Effector CD4-positive, alpha-beta T cell (primary cell): ENCODE results near the gene PTDSS2.

ENCODE experiments used
- DNase-seq: peaks from one replicate; pipeline ENCODE4 v3.0.0-alpha.2; 2020

PTDSS2 gene

DNA sequence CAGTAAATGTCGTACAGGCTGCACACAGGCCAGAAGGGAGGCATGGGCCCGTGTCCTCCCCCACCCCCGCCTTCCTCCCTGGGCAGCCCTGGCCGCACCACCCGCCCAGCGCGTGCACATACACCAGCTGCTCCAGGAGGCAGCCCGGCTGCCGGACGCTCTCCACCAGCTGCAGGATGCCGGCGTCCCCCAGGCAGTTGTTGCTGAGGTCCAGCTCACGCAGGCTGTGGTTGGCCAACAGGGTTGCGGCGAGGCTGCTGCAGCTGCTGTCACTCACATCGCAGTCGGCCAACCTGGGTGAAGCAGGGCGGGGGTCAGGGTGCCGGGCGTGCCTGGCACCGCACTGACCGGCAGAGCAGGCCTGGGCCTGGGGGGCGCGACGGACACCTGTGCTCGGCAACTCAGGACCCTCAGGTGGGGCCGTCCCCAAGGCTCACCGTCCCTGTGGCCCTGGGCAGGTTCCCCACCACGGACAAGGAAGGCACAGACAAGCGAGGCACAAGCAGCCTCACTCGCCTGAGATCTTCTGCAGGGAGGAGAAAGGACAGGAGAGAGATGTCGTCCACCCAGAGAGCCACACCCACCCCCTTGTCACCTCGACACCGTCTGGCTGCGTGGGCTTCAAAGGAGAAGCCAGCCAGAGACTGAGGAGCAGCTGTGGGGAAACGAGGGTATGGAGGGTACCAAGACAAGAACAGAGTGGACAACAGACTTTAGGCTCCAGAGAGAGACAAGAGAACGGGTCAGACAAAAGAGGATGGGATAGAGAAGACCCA is 44.9 kb downstream of the PTDSS2 start:
- DNase-seq, result no peak

DNA sequence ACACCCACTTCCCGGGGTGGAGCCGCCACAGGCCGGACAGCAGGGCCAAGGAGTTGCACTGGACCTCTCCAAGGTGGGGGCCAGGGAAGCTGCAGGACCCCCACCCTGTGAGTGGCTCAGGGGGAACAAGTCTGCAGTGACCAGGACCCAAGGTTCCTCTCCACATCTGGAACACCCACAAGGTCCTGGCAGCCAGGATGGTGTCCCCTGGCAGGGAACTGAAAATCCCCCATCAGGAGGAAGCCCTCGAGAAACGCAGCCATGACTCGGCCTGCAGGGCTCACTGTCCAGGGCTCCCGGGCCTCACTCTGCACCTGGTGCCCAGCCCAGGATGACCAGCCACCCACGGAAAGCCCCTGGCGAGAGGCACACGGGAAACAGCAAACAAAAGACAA is 45.5 kb downstream of the PTDSS2 start:
- no peak for DNase-seq

DNA sequence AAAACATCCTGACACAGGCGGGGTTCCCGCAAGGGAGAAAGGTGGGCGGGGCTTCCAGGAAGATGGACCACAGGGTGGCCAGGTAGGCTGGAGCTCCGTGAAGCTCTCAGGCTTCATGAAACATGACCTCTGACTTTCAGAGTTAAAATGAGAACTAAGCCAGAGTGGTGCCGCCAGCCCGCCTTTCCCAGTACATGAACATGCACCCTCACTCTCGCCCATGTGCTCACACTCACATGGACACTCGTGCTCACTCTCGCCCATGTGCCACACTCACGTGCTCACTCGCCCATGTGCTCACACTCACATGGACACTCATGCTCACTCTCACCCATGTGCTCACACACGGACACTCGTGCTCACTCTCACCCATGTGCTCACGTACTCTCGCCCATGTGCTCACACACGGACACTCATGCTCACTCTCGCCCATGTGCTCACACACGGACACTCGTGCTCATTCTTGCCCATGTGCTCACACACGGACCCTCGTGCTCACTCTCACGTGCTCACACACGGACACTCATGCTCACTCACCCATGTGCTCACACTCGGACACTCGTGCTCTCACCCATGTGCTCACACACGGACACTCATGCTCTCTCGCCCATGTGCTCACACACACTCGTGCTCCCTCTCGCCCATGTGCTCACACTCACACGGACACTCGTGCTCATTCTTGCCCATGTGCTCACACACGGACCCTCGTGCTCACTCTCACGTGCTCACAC is 46.9 kb downstream of the PTDSS2 start:
- DNase-seq, result no peak

DNA sequence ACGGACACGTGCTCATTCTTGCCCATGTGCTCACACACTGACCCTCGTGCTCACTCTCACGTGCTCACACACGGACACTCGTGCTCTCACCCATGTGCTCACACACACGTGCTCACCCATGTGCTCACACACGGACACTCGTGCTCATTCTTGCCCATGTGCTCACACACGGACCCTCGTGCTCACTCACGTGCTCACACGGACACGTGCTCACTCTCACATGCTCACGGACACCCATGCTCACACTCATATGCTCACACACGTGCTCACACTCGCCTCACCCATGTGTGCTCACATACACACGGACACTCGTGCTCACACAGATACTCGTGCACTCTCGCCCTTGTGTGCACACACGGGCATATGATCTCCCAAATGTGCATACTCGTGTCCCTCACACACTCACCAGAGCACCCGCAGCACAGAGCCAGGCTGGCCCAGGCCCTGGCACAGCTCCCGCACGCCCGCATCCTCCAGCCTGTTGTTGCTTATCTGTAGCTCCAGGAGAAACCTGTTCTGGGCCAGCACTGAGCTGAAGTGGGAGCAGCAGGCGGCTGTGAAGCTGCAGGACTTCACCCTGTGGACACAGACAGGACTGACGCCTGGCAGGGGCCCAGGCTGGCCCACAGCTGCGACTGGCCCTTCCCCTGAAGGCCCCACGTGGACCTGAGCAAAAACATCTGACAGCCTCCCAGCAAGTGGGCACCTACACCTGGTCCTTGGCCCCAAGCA is 47.7 kb downstream of the PTDSS2 start:
- no peak for DNase-seq

DNA sequence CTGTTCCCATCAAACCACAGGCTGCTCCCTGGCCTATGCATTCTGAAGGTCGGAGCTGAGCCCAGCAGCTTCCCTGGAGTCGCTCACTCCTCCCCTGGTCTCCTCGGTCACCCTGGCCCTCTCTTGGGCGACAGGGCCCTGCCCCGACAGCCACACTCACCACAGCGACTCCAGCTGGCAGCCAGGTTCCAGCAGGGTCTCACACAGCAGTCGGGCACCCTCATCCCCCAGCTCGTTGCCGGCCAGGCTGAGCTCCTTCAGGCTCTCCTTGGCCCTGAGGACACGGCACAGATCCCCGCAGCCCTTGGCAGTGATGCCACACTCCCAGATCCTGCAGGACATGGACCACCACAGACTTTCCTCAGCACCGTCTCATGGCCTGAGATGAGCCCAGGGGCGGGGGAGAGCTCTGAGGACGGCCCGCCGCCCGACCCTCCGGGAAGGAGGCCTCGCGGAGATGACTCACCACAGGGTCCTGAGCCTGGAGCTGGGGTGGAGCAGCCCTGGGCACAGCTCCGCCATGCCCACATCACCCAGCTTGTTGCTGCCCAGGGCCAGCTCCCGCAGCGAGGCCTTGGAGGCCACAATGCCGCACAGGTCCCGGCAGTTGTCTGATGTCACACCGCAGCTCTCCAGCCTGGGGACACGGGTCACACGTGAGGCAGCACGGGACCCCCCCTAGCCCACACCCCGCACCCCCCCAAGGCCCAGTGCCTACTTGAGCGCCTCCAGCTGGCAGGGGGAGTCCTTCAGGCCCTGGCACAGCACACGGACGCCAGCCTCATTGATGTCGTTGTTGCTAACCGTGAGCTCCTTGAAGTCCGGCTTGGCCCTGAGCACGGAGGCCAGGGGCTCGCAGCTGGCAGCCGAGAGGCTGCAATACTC is 48.5 kb downstream of the PTDSS2 start:
- no peak for DNase-seq

DNA sequence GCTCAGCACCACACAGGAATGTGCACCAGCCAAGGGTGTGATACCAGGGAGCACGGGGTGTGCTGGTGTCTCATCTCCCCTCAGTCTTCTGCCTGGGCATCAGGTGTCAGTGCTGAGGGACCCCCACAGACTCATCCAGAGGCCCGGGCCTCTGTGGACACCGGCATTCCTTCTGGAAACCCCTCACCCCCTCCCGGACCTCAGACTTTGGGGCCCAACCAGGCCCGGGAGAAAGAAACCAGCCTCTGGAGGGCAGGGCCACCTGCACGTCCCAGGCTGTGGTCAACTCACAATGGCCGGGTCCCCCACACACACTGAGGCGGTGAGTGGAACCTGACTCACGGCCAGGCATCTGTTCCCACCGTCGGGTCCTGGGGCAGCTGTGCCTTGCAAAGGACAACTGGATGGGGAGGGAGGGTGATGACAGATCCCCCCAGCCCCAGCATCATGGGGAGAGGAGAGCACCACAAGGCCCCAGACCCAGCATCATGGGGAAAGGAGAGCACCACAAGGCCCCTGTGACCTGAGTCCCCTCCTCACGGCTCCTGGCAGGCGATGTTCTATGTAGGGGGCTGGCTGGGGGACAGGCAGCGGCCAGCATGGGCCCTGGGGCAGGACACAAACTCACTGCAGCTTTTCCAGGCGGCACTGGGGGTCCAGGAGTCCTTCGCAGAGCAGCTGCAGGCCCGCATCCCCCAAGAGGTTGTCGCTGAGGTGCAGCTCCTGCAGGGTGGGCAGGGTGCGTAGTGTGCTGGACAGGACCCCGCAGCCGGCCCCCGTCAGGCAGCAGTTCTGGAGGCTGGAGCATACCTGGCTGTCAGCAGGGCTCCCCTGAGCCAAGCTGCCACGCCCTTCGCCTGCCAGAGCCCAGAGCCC is 49.4 kb downstream of the PTDSS2 start:
- DNase-seq, result no peak

DNA sequence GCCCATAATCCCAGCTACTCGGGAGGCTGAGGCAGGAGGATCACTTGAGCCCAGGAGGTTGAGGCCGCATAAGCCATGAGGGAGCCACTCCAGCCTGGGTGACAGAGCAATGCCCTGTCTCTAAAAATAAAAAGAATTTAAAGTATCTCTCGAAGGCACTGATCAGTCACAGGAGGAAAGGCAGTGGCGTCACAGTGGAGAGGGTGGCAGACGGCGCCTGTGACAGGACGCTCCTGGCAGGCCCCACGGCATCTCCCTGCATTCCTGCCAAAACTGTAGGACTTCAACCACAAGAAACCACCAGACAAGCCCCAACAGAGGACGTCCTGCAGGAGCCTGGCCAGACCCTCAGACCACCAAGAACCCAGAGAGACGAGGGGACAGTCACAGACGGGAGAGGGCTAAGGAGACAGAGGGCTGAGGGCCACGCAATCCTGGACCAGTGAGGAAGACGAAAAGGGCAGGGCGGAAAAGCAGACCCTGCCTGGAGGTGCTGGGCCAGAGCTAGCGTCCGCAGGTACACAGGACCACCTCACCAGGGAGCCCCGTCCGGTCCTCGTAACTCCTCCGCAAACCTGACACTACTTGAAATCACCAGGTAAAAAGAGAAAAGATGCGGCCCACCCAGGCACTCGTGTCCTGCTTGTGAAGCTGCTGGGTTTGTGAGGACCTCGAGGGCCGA is 51.1 kb downstream of the PTDSS2 start:
- DNase-seq, result no peak

DNA sequence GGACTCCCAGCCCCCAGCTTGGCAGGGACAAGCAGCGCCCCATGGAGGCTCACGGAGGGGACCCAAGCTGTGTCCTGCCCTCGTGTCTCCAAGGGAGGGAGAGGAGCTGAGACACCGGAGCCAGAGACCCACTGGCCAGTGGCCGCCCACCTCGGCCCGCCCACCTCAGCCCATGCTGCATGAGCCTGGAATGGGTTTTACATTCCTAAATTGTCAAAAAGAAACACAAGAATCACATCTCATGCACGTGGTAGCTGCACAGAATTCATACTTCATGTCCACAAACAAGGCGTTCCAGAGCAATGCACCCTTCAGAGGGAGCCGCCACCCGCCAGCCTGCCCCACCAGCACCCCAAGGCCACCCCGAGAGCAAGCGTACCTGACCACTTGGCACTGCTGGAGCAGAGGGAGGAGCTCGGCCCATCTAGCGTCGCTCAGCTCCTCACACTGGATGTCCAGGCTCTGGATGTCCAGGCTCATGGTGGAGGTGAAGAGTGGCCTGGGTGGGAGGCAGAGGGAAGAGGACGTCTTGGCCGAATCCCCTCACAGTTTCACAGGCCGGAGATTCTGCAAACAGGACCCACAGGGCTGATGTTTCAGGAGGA is 51.7 kb downstream of the PTDSS2 start:
- no peak for DNase-seq

DNA sequence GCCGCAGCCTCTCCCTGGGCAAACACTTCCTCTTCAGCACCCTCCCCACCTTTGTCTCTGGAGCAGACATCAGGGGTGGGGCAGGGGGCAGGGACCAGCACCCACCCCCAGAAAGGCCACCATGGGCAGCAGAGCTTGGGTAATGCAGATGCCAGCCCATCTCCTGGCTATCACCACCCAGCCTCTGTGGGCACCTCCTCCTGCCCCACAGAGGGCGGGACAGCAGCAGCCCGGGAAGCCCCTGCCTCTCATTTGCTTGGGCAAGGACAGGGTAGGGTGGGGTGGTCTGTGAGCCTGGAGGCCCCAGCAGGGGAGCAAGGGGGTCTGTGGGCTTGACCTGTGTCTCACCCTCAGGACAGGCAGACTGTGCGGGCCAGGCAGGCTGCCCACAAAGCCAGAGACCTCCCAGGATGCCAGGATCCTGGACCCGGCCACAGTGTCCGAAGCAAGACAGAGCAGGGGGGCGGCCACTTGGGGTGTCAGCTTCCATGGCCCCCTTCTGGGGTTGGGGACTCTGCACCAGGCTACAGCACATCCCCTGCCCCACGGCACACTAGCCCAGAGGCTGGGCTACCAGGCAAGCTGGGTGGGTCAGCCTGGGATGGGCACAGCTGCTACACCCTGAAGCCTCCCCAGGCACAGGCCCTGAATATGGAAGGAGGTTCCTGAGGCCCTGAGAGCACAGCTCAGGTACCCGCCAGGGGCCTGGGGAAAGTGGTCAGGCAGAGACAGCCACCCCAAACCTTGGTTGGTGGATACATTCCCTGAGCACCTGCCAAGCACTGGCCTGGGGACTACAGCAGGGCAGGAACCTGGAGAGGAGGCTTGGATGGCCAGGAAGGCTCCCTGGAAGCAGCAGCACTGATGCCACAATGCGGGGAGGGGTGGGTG is 52.5 kb downstream of the PTDSS2 start:
- no peak for DNase-seq

DNA sequence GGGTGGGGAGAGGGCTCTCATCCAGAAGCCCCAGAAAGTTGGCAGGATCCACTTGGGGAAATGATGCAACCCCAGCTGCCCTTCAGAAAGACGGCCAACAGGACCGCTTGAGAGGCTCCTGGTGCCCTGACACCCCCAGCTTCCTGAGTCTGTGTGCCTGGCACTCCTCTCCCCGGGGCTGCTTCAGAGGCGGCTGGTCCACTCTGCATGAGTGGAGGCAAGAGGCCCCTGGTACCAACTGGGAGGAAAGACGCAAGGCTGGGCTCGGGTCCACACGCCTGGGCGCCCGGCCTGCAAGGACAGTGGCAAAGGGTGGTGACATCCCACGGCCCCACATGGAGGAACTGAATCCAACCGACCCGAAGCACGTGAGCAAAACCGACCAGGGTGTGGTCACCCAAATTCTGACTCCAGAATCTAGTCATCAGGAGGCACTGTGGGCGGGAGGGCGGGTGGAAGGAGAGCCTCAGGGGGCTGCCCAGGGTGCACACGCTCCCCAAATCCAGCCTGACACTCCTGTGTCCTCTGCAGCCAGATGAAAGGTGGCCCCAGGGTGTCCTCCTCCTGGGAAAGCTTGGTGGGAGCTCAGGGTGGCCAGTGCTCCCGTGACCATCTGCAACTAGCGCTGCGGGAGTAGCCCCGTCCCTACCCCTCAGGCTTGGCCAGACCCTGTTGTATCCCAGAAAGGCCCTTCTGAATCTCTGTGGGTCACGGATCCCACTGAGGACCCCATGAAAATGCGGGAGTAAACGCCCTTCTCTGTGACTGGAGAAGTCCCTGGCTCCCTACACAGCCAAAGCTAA is 53.3 kb downstream of the PTDSS2 start:
- DNase-seq, result no peak

DNA sequence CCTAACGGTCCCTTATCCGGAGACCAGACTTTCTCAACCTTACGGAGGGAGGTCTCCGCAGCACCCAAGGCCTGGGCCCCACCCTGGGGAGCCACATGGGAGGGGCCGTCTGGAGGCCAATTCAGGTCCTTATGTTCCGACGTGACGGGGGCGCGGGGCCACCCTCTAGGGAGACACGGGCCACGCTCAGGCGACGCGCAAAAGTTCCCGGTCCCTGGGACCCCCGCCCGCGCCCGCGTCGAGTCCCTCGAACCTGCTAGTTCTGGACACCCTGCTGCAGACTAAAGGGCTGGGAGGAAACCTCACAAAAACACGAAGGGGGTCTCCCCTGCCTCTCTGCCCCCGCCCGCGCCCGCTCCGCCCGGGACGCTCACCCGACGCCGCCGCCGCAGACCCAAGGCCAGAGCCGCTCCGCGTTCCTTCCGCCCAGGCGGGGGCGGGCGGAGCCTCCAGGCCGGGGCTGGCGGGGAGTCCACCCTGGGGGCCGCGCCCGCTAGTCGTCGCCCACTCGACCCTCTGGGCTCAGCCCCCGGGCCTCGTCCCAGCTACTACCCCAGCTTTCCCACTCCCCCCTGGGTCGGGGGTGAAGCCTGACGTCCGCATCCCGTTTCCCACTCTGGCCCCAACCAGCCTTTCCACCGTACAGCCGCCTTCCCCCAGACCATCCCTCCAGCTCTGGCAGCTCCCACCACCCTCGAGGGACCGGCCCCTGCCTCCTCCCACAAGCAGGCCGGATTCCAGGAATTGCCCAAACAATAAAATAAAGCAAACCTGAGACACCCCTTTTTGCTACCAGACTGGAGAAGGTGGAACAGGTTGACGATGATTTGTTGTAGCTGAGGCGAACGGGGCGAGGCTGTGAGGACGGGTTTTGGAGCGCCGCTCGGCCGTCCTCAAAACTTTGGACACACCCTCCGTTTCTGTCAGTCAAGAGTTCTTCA is 54.2 kb downstream of the PTDSS2 start:
- DNase-seq, result no peak

DNA sequence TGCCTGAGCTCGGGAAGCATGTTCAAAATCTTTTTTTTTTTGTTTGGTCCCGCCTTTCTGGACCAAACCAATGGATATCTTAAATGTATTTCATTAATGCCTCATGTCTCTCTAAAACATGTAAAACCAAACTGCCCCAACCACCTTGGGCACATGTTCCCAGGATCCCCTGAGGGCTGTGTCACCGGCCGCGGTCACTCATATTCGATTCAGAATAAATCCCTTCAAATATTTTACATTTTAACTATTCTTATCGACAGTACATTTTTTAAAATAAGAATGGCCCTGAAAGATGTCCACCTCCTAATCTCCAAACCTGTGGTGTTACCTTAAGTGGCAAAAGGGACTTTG is 54.9 kb downstream of the PTDSS2 start:
- DNase-seq, result no peak

DNA sequence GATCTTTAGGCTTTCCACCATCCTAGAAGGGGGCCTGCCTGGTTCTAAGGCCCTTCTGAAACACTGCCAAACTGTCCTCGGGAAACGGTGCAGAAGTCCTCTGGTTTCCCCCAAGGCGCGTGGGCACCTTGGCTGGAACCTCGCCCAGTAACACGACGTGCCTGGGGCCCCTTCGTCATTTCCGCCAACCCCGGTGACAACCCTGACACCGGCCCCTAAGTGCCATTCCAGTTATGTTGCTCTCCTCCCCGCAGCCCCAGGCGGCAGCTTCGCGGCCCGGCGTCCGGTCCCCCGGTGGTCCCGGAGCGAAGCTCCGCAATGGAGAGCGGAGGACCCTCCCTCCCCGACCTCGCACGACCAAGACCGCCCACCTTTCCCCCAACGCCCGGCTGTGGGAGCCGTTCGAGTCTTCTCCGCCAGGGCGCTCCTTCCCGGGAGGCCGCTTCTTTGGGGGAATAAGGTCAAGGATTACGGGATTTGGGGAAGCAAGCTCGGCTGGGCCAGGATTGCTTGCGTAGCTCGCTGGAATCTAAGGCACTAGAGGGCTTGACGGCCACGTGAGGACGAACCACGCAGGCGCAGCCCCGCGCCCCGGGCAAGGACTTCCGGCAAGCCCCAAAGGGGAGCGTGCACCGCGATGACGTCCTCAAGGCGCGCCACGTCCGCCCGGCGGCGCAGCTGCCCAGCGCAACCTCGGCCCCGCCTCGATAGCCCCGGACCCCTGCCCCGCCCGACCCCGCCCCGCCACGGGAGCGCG is 56.3 kb downstream of the PTDSS2 start:
- DNase-seq, result peak; percentile 95

DNA sequence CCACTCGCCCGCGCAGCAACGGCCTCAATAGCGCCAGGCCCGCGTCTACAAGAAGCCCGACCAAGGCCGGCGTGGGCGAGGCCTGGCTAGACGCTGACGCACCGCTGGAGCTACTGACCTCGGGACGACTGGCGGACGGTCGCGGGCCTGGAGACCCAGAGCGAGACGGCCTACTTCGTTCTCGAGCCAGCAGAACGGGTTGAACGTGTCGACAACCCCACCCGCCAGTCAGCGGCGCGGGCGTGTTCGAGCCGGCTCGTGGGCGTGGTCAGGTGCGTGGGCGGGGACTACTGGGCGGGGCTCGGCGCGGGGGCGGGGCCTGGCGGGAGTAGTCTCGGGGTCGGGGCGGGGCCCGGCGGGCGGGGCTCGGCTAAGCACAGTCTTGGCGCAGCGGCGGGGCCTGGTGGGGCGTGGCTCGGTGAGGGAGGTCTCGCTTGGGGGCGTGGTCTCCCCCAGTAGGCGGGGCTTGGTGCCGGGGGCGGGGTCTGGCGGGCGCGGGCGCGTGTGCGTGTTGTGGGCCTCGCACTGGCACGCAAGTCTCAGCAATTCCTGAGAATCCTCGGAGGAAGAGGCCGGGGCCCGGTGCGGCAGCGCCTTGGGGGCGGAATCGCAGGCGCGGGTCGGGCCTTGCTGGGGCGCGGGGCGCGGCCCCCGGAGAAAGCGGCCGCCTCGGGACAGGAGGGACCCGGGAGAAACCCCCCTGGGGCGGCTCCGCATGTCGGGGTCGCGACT is 57.1 kb downstream of the PTDSS2 start, which contains the start of gene RNH1:
TSS of gene RNH1 (minus strand) at position 248 of the 732 bp plus-strand sequence. CDS start 5,080 bp downstream, outside the sequence.
- DNase-seq, result peak; percentile 99

DNA sequence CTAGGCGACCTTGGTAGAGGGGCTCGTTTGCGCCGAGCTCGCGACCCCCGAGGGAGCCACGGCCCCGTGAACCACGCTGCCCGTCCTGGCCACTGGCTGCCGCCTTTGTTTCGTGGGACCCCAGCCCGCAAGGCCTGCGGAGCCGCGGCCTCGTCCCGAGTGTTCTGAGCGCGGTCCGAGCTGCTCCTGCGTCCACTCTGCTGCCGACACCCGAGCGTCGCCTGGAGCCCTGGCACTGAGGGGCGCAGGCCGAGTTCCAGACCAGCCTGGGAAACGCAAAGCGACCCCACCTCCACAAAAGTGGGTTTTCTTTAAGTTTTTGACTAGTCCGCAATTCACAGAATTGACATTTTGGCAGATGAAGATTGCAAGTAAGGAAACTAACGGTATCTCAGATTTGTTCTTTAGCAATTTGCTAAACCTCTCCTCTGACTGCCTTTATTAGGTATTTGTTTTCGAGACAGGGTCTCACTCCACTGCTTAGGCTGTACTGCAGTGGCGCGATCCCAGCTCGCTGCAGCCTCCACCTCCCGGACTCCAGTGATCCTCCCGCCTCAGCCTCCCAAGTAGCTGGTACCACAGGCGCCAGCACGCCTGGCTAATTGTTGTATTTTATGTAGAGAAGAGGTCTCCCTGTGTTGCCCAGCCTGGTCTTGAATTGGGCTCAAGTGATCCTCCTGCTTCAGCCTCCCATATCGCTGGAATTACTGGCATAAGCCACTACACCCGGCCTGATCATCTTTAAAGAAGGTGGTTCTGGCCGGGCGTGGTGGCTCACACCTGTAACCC is 57.8 kb downstream of the PTDSS2 start:
- DNase-seq, result no peak
